GM19395 (cell line): ENCODE data around the gene P3H1.
"Not testable (repeated sequence)": the region's sequence is repeated elsewhere in the genome, so short reads cannot be mapped to it uniquely, and the experiment has no call there.

Experiments
- ATAC-seq: cut with Tn5 transposase; IDR thresholded peaks from one replicate; pipeline ENCODE4 v1.9.1; 2021; ENCODE audit warnings: mild to moderate bottlenecking, moderate library complexity; ENCODE audit not compliant: unreplicated experiment

The P3H1 gene

DNA sequence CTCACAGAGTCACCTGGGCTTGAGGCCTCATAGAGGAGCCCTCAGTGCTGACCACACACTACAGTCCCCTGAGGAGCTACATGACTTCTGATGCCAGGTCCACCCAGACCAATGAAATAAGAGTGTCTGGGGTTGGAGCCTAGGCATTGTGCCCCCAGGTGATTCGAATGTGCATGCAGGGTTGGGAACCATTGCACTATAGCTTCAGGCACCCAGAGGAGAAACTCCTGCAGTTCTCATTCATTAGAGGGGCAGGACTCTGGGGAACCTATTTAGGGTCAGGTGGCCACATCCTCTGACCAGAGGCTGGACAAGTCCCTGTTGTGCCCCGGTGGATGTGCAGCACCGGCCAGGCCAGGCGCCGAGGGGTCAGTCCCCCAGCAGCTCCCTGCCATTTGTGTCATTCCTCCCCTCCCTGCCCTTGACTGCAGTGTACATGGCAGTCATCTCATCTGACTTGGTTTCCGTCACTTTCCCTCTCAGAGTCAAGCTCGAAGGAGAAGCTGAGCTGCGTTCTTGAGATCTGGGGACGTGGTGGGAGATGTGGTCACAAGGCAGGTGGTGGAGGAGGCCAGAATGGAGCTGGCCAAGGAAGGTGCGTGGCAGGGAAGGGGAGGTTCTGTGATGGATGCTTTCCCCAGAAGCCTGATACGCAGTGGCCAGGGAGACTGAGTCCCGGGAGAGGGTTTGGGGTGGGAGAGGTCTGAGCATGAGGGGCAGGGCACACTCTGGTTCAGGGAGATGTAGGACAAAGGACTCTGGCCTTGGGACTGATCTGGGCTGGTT is 33.2 kb downstream of the P3H1 start:
- no peak for ATAC-seq

DNA sequence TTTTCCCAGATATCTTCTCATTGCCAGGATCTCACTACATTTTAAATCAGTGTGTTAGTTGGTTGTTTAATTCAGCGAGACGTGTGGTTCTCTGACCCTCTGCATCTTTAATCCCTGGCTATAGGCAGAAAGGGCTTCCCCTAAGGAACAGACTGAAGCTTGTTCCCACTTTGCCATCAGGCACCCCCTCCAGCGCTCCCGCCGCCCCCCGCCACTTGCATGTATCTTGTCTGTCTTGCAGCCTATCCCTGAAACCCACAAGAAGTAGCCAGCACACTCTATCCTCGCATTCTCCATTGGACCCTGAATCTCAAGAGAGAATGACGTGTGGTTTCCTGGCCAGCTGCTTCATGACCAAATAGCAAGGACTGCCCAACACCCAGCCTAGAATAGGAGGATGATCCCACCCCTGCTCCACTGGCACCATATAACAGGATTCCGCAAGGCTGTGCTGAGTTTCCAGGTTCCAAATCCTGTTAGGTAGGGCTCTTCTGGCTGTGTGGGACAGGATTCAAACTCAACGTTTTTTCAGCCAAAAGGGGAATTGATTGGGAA is 34.6 kb downstream of the P3H1 start:
- ATAC-seq = no peak

GRCh38 chr1:42731585-42731984 is 35.2 kb downstream of the P3H1 start:
- no peak for ATAC-seq

DNA sequence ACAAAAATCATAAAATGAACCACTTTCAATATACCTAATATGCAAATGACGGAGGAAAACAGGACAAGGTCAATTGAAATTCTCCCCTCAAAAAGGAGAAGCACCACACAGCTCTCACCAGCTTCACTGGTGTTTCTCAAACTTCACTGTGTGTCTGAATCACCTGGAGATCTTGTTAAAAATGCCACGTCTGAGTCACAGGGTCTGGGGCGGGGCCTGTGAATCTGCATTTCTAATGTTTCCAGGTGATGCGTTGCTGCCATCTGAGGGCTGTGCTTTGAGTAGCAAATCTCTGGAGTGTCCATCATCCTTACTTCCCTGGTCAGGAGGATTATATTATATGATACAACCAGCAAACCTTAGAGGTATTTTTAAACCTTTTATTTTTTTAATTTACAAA is 35.8 kb downstream of the P3H1 start:
- ATAC-seq = no peak

DNA sequence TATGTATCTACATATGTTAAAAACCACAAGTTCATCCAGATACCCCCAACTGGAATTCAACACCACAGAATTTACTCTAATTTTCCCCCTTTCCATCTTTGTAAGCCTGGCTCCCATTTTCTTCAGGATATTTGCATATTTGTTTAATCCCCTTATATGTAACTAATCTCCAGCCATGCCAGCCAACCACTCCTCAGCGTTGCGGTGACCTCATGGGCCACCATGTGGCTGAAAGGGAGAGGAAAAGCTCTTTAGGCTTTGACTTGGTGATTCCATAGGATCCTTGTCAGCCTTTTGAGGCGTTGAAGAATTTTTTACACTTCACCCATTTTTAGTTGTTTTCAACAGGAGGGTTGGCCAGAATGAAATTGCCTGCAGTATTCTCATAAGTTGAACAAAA is 36.8 kb downstream of the P3H1 start:
- no peak for ATAC-seq

GRCh38 chr1:42725820-42726219 is 41.0 kb downstream of the P3H1 start:
- not testable (repeated sequence) for ATAC-seq

- ATAC-seq = no peak
These were observed 43.3 kb downstream of the P3H1 start for GRCh38 chr1:42723511-42723910.

DNA sequence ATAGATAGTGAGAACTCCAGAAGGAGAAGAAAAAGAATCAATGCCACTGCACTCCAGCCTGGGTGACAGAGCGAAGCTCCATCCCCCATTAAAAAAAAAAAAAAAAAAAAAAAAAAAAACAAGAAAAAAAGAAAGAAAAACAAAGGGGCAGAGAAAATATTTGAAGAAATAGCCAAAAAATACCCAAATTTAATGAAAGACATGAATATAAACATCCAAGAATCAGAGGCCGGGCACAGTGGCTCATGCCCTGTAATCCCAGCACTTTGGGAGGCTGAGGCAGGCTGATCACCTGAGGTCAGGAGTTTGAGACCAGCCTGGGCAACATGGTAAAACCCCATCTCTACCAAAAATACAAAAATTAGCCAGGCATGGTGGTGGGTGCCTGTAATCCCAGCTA is 44.4 kb downstream of the P3H1 start:
- not testable (repeated sequence) for ATAC-seq

- ATAC-seq = no peak
These were observed 44.9 kb downstream of the P3H1 start for GRCh38 chr1:42721926-42722325.

- no peak for ATAC-seq
These were observed 46.0 kb downstream of the P3H1 start for GRCh38 chr1:42720868-42721267.

DNA sequence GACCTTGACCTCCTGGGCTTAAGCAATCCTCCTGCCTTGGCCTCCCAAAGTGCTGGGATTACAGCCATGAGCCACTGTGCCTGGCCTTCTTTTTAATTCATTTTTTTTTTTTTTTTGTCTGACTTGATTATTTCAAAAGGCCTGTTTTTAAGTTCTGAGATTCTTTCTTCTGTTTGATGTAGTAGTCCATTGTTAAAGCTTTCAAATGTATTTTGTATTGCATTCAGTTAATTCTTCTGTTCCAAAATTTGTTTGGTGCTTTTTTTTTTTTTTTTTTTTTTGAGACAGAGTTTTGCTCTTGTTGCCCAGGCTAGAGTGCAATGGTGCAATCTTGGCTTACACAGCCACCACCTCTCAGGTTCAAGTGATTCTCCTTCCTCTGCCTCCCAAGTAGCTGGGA is 52.4 kb downstream of the P3H1 start:
- not testable (repeated sequence) for ATAC-seq

- no peak for ATAC-seq
These were observed 53.5 kb downstream of the P3H1 start for GRCh38 chr1:42713293-42713692.

DNA sequence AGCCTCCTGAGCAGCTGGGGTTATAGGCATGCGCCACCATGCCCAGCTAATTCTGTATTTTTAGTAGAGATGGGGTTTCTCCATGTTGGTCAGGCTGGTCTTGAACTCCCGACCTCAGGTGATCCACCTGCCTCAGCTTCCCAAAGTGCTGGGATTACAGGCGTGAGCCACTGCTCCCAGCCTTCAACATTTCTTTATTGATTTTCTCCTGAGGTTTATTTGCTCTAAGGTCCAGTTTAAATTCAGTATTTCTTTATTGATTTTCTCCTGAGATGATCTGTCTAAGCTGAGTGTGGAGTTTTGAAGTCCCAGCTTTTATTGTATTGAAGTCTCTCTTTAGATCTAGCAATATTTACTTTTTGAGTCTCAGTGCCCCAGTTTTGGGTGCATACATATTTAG is 54.0 kb downstream of the P3H1 start:
- ATAC-seq = not testable (repeated sequence)

DNA sequence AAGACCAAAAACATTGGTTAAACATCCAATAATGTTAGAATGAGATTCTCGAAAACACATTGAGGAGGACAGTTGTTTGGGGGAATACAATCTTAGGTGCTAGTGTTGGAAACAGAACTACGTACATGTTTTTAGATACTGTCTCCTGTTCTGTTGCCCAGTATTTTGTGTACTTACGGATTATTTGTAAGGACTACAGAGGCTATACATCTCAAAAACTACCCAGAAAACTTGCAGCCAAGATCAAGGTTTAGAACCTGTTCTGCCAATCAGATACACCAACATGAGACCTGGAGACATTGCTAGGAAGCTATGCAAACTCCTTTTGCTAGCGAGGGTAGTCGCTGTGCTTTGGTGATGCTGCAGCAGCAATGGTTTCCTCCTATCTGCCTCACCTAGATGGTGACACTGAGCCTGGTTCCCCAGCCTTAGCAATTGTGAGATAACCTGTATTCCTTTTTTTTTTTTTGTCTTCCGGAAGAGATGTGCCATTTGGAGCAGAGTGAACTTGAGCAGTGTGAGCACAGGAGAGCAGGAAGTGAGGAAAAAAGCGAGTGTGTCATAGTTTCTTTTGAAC is 62.9 kb downstream of the P3H1 start:
- ATAC-seq = no peak

DNA sequence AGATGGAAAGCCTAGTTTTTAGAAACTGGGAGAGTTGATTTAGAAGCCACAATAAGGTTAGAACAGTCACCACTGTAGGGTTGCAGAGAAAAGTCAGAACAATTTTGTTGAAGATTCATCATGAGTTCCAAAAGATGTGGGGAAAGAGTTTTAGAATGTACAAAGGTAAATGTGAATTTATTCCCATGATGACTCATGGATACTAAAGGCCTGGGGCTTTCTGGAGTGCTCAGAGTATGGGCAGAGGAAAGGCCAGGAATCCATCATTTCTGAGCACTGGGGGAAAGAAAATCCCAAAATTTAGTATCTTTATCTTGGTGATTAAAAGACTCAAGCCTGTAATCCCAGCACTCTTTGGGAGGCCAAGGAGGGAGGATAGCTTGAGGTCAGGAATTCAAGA is 66.8 kb downstream of the P3H1 start:
- ATAC-seq = no peak

DNA sequence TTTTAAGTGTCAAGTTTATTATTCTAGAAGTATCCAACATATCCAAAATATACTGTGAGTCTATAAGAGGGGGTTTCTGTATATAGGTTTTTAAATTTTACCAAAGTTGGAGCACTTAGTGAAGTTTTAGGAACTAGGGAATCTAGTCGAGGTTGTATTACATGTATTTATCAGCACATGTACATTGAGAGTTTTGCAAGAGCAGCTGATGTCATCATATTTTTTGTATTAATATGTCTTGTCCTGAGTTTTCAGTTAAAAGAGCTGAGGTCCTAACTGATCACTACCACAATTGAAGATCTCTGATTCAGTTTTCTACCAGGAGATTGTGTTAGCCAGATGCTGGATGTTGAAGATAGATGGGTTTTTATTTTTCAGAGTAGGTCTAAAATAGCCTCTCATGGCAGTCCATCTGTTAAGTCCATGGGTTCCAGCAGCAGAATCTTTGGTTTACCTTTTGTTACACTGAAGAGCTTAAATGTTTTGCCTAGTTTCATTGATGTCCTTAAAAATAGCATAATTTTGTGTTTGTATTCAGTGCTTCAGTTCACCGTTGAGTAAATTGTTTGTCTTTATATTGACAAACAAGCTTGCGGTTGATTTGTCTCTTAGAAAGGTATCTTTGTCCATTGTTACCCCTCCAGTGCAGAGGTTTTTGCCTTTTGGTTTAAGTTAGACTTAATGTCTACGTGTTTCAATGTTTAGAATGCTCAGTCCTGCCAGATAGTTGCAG is 68.6 kb downstream of the P3H1 start:
- ATAC-seq = no peak
